Measurements from ENCODE around the gene MAP4K4. TPM values are rescaled to one million over a fixed set of nuclear protein-coding genes. Genes with fewer than 3 reads are reported as not detected.
"Not testable (repeated sequence)": the region's sequence is repeated elsewhere in the genome, so short reads cannot be mapped to it uniquely, and the experiment has no call there.

MAP4K4 gene
- total RNA-seq, 2 donors from 2014 or later: 59.5 to 74.6 TPM

GRCh38 chr2:101899265-101899664, 201.8 kb downstream of the MAP4K4 start:
- DNase-seq (no peak), ATAC-seq (no peak)
- intact Hi-C loops (cut with DNase I): no loop called here

- DNase-seq: no peak
- intact Hi-C loops (cut with DNase I): no loop called here
- ATAC-seq: no peak
Measured at GRCh38 chr2:101899871-101900270, 202.4 kb downstream of the MAP4K4 start.

GRCh38 chr2:101900375-101900774, 202.9 kb downstream of the MAP4K4 start:
- ATAC-seq (no peak), DNase-seq (no peak)
- intact Hi-C loops (cut with DNase I): no loop called here

GRCh38 chr2:101901241-101901640, 203.7 kb downstream of the MAP4K4 start:
- intact Hi-C loops (cut with DNase I): no loop called here
- ATAC-seq (no peak), DNase-seq (no peak)

GRCh38 chr2:101902169-101902568, 204.7 kb downstream of the MAP4K4 start:
- intact Hi-C loops (cut with DNase I): no loop called here
- ATAC-seq: no peak
- no peak for DNase-seq

GRCh38 chr2:101904916-101905315, 207.4 kb downstream of the MAP4K4 start:
- DNase-seq (no peak), ATAC-seq (no peak)
- intact Hi-C loops (cut with DNase I): no loop called here

- intact Hi-C loops (cut with DNase I): no loop called here
- DNase-seq (no peak), ATAC-seq (no peak)
Measured at GRCh38 chr2:101905746-101906336, 208.3 kb downstream of the MAP4K4 start.

GRCh38 chr2:101909760-101910159, 212.3 kb downstream of the MAP4K4 start:
- ATAC-seq (no peak), DNase-seq (no peak)
- intact Hi-C loops (cut with DNase I): no loop called here

GRCh38 chr2:101912545-101912944, 215.0 kb downstream of the MAP4K4 start:
- ATAC-seq (no peak), DNase-seq (no peak)
- intact Hi-C loops (cut with DNase I): no loop called here

GRCh38 chr2:101921319-101921952, 223.9 kb downstream of the MAP4K4 start:
- intact Hi-C loops (cut with DNase I): no loop called here
- ATAC-seq: peak in 1 of 2 donors; percentile 62
- DNase-seq: no peak

GRCh38 chr2:101921953-101922325, 224.4 kb downstream of the MAP4K4 start:
- intact Hi-C loops (cut with DNase I): no loop called here
- DNase-seq: no peak
- ATAC-seq: no peak

GRCh38 chr2:101924311-101924710, 226.8 kb downstream of the MAP4K4 start:
- intact Hi-C loops (cut with DNase I); DNase-seq; ATAC-seq: not testable (repeated sequence)

GRCh38 chr2:101930019-101930418, 232.5 kb downstream of the MAP4K4 start:
- no peak for ATAC-seq
- intact Hi-C loops (cut with DNase I): no loop called here
- no peak for DNase-seq

GRCh38 chr2:101930847-101931246, 233.3 kb downstream of the MAP4K4 start:
- DNase-seq (no peak), ATAC-seq (no peak)
- intact Hi-C loops (cut with DNase I): no loop called here

- no peak for ATAC-seq
- no peak for DNase-seq
- intact Hi-C loops (cut with DNase I): no loop called here
Measured at GRCh38 chr2:101931402-101931801, 233.9 kb downstream of the MAP4K4 start.

GRCh38 chr2:101935764-101936163, 238.3 kb downstream of the MAP4K4 start:
- ATAC-seq; DNase-seq; intact Hi-C loops (cut with DNase I): not testable (repeated sequence)

- DNase-seq (no peak), ATAC-seq (no peak)
- intact Hi-C loops (cut with DNase I): no loop called here
Measured at GRCh38 chr2:101942851-101943250, 245.3 kb downstream of the MAP4K4 start.

All from left cardiac atrium (tissue), 4 donors.